ENCODE data around the gene GPSM3. TPM values are rescaled to one million over a fixed set of nuclear protein-coding genes. Genes with fewer than 3 reads are reported as not detected.
"Not testable (repeated sequence)": the region's sequence is repeated elsewhere in the genome, so short reads cannot be mapped to it uniquely, and the experiment has no call there.

Gene GPSM3
- total RNA-seq, 5 donors from 2014 or later (not counting 1 experiment from before 2014, with no cell fraction given), result 267 to 311 (median 274) TPM

- DNase-seq, result no peak
- CTCF ChIA-PET, result no interaction called here
These were observed 1.9 kb upstream of the GPSM3 start for GRCh38 chr6:32194388-32194787.

DNA sequence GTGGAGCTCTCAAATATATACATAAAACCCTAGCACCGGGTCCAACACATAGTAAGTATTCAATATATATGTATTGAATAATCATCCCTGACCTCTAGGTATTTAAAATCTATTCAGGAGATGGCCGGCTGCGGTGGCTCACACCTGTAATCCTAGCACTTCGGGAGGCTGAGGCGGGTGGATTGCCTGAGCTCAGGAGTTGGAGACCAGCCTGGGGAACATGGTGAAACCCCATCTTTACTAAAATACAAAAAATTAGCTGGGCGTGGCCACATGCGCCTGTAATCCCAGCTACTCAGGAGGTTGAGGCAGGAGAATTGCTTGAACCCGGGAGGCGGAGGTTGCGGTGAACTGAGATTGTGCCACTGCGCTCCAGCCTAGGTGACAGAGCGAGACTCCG lies 653 bp upstream of the GPSM3 start:
- Histone ChIP-seq H3K4me3 (ENCODE audit: control insufficient read depth in 1 of 2, extremely low read depth in 1 of 2, low read length in 1 of 2) (peak overlapping the region; percentile 95 to 97), H3K27ac (ENCODE audit: low read length) (peak overlapping the region; percentile 93), H3K36me3 (ENCODE audit: control insufficient read depth in 2 of 2, extremely low read depth in 1 of 2, insufficient read depth in 1 of 2, low read length in 1 of 2) (peaks cover 0 to 14% of the 10 kb centered on the region in 2 donors), H3K4me1 (ENCODE audit: control insufficient read depth in 1 of 2, extremely low read depth in 1 of 2, insufficient read depth in 2 of 2, low read length in 2 of 2) (peaks cover 32 to 67% of the 10 kb centered on the region in 2 experiments)
- not testable (repeated sequence) for DNase-seq; H3K9me3 Mint-ChIP-seq; H3K9me3 ChIP-seq; H3K27me3 ChIP-seq (replicated peaks in 1 of 2; ENCODE audit: control insufficient read depth in 2 of 2, extremely low read depth in 1 of 2, insufficient read depth in 2 of 2, low read length in 1 of 2); H3K27me3 Mint-ChIP-seq; ATAC-seq (replicated peaks in 1 of 4)
- 40% methylated on average over 1 of the region's 13 CpGs for WGBS (ENCODE audit: insufficient coverage)
- POLR2A ChIA-PET, result interaction anchor here (0.6 to 1.4 kb wide), 3 partner anchors 10 to 16 kb away, joined by 3 to 5 read pairs (median 3); no protein-coding TSS in a partner anchor
- H3K4me1 Mint-ChIP-seq, result peaks cover 39 to 51% (median 50%) of the 10 kb centered on the region in 3 donors
- peak overlapping the region; percentile 96 to 97 (median 97) for H3K4me3 Mint-ChIP-seq
- peak overlapping the region; percentile 99 for H3K27ac Mint-ChIP-seq
- CTCF ChIA-PET, result interaction anchor here in 1 of 2 donors (0.8 to 1.3 kb wide), 2 partner anchors 16 to 779 kb away, joined by 3 to 4 read pairs; no protein-coding TSS in a partner anchor
- H3K36me3 Mint-ChIP-seq, result peaks cover 23% of the 10 kb centered on the region

More at GRCh38 chr6:32194388-32194787, 1.9 kb upstream of the GPSM3 start:
- peak overlapping the region; percentile 96 to 97 (median 97) for H3K4me3 Mint-ChIP-seq
- Histone ChIP-seq H3K27me3 (replicated peaks in 1 of 2; ENCODE audit: control insufficient read depth in 2 of 2, extremely low read depth in 1 of 2, insufficient read depth in 2 of 2, low read length in 1 of 2) (peaks cover 0 to 3% of the 10 kb centered on the region in 2 experiments), H3K4me3 (ENCODE audit: control insufficient read depth in 1 of 2, extremely low read depth in 1 of 2, low read length in 1 of 2) (peak overlapping the region in 1 of 2 donors; percentile 91), H3K36me3 (ENCODE audit: control insufficient read depth in 2 of 2, extremely low read depth in 1 of 2, insufficient read depth in 1 of 2, low read length in 1 of 2) (peaks cover 0 to 8% of the 10 kb centered on the region in 2 donors), H3K9me3 (no peaks in the 10 kb centered on the region), H3K4me1 (ENCODE audit: control insufficient read depth in 1 of 2, extremely low read depth in 1 of 2, insufficient read depth in 2 of 2, low read length in 2 of 2) (peaks cover 24 to 54% of the 10 kb centered on the region in 2 experiments), H3K27ac (ENCODE audit: low read length) (peak overlapping the region; percentile 93)
- peaks cover 14% of the 10 kb centered on the region for H3K36me3 Mint-ChIP-seq
- ATAC-seq (replicated peaks in 1 of 4), result no peak
- POLR2A ChIA-PET, result interaction anchor here in 1 of 2 donors (1.5 kb wide), 1 partner anchor 223 kb away, joined by 5 read pairs; the partner anchor contains the start of gene DXO
- H3K27ac Mint-ChIP-seq, result peak overlapping the region; percentile 99
- no peaks in the 10 kb centered on the region for H3K9me3 Mint-ChIP-seq
- peaks cover 27 to 39% (median 38%) of the 10 kb centered on the region in 3 donors for H3K4me1 Mint-ChIP-seq
- no peaks in the 10 kb centered on the region for H3K27me3 Mint-ChIP-seq
- 100% methylated on average over 4 of the region's 4 CpGs for WGBS (ENCODE audit: insufficient coverage)

- Histone ChIP-seq H3K36me3 (ENCODE audit: control insufficient read depth in 2 of 2, extremely low read depth in 1 of 2, insufficient read depth in 1 of 2, low read length in 1 of 2) (peaks cover 0 to 24% of the 10 kb centered on the region in 2 donors), H3K4me3 (ENCODE audit: control insufficient read depth in 1 of 2, extremely low read depth in 1 of 2, low read length in 1 of 2) (peak overlapping the region; percentile 95 to 97), H3K27ac (ENCODE audit: low read length) (peak overlapping the region; percentile 93), H3K27me3 (replicated peaks in 1 of 2; ENCODE audit: control insufficient read depth in 2 of 2, extremely low read depth in 1 of 2, insufficient read depth in 2 of 2, low read length in 1 of 2) (no peaks in the 10 kb centered on the region), H3K9me3 (no peaks in the 10 kb centered on the region), H3K4me1 (ENCODE audit: control insufficient read depth in 1 of 2, extremely low read depth in 1 of 2, insufficient read depth in 2 of 2, low read length in 2 of 2) (peaks cover 38 to 74% of the 10 kb centered on the region in 2 experiments)
- DNase-seq (peak in 2 of 35 experiments; percentile 11 to 56), ATAC-seq (replicated peaks in 1 of 4) (no peak)
- no peaks in the 10 kb centered on the region for H3K9me3 Mint-ChIP-seq
- peak overlapping the region; percentile 96 to 97 (median 97) for H3K4me3 Mint-ChIP-seq
- H3K36me3 Mint-ChIP-seq, result peaks cover 30% of the 10 kb centered on the region
- no peaks in the 10 kb centered on the region for H3K27me3 Mint-ChIP-seq
- ChIA-PET POLR2A (interaction anchor here in 1 of 2 donors (0.5 to 1.4 kb wide), 2 partner anchors 14 to 791 kb away, joined by 3 to 7 read pairs; no protein-coding TSS in a partner anchor), CTCF (interaction anchor here in 1 of 2 donors (0.8 to 1.3 kb wide), 2 partner anchors 15 to 780 kb away, joined by 3 to 4 read pairs; no protein-coding TSS in a partner anchor)
- WGBS (ENCODE audit: insufficient coverage), result 8% methylated on average over 10 of the region's 15 CpGs
- H3K4me1 Mint-ChIP-seq, result peaks cover 49 to 61% (median 59%) of the 10 kb centered on the region in 3 donors
- peak overlapping the region; percentile 99 for H3K27ac Mint-ChIP-seq
These were observed 491 bp downstream of the GPSM3 start for GRCh38 chr6:32191696-32192607.

DNA sequence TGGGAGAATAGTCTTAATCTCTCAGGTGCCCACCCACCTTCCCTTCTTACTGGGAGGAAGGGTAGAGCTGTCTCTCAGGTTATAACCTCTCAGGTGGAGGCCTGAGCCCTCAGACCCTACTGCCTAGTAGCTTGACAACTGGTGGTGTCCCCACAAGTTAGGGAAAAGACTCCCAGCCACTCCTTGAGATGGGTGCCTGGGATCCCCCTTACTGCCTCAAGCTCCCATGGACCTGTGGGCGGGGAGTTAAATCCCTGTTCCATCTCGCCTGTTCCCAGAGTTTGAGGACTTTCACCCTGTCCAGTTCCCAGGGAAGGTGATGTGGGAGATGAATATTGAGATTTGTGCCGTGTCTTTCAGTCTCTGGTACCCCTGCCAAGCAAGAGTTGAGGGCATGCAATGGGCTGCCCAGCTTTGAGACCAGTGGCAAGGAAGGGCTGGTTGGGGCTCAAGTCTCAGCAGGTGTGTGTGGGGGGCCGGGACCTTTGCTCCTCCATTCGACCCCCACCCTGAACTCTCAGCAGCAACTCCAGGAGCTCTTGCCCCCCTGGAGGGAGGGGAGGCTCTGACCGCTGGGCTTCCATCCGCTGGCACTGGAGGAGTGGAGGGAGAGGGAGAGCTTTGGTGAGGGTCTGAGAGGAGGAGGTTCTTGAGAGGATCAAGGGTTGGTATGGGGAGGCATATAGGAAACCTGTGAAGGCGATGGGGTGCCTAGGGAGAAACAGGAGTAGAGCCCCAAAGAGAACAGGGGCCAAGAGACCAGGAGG lies 1.3 kb downstream of the GPSM3 start:
- Histone ChIP-seq H3K36me3 (ENCODE audit: control insufficient read depth in 2 of 2, extremely low read depth in 1 of 2, insufficient read depth in 1 of 2, low read length in 1 of 2) (peaks cover 0 to 33% of the 10 kb centered on the region in 2 donors), H3K27me3 (replicated peaks in 1 of 2; ENCODE audit: control insufficient read depth in 2 of 2, extremely low read depth in 1 of 2, insufficient read depth in 2 of 2, low read length in 1 of 2) (no peaks in the 10 kb centered on the region), H3K4me1 (ENCODE audit: control insufficient read depth in 1 of 2, extremely low read depth in 1 of 2, insufficient read depth in 2 of 2, low read length in 2 of 2) (peaks cover 33 to 74% of the 10 kb centered on the region in 2 experiments), H3K27ac (ENCODE audit: low read length) (peak overlapping the region; percentile 93), H3K4me3 (ENCODE audit: control insufficient read depth in 1 of 2, extremely low read depth in 1 of 2, low read length in 1 of 2) (peak overlapping the region; percentile 95 to 97), H3K9me3 (no peaks in the 10 kb centered on the region)
- DNase-seq, result peak in 1 of 35 experiments; percentile 26
- no peaks in the 10 kb centered on the region for H3K27me3 Mint-ChIP-seq
- H3K9me3 Mint-ChIP-seq, result no peaks in the 10 kb centered on the region
- 22% methylated on average over 5 of the region's 8 CpGs for WGBS (ENCODE audit: insufficient coverage)
- no peak for ATAC-seq (replicated peaks in 1 of 4)
- H3K4me1 Mint-ChIP-seq, result peaks cover 54 to 66% (median 64%) of the 10 kb centered on the region in 3 donors
- H3K4me3 Mint-ChIP-seq, result peak overlapping the region; percentile 96 to 97 (median 97)
- POLR2A ChIA-PET, result interaction anchor here in 1 of 2 donors (0.6 kb wide), 1 partner anchor 687 kb away, joined by 5 read pairs; no protein-coding TSS in a partner anchor
- peaks cover 39% of the 10 kb centered on the region for H3K36me3 Mint-ChIP-seq
- H3K27ac Mint-ChIP-seq, result peak overlapping the region; percentile 99
- CTCF ChIA-PET, result no interaction called here

DNA sequence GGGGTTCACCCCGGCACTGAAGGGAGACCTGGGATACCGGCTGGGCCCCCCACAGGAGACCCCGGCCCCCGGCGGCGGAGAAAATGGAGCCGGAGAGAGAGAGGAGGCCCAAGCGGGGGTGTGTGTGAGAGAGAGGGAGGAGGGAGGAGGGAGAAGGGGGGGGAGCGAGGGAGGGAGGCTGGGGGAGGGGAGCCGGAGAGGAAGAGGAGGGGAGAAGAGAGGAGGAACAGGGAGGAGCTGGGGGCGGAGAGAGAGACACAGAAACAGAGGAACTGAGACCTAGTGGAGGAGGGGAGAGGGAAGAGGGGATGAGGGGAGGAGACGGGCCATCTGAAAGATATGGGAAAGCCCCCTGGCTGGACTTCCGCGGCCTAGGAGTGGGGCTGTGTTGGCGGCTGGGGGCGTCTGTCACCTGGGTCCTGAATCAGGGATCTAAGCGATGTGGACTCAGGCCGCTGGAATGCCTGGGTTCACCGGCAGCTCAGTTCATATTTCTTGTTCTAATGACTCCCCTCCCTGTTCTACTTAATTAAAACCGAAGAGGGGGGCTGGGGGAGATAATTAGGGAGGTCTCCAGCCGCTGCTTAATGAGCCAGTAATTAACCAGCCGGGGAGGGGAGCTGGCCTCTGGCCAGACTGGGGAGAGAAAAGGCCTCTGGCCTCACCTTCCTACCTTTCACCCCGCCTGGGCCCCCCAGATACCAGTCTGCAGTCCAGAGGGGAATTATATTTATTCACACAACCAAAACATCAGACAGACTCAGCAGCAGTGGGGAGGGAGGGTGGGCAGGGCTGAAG lies 2.2 kb downstream of the GPSM3 start, which contains the start of gene PBX2:
Gene PBX2, minus strand, starts transcription at position 149 of the 798 bp plus-strand sequence. CDS start 287 bp downstream, outside the sequence.
- WGBS (ENCODE audit: insufficient coverage), result 0% methylated on average over 5 of the region's 23 CpGs
- ChIA-PET POLR2A (interaction anchor here (0.5 to 0.9 kb wide), 3 partner anchors 59 to 1119 kb away, joined by 3 to 5 read pairs (median 3); no protein-coding TSS in a partner anchor), CTCF (no interaction called here)
- no peaks in the 10 kb centered on the region for H3K27me3 ChIP-seq (replicated peaks in 1 of 2; ENCODE audit: control insufficient read depth in 2 of 2, extremely low read depth in 1 of 2, insufficient read depth in 2 of 2, low read length in 1 of 2)
- H3K27ac Mint-ChIP-seq, result peak within 1 kb of the TSS; percentile 99
- peaks cover 33 to 76% of the 10 kb centered on the region in 2 experiments for H3K4me1 ChIP-seq (ENCODE audit: control insufficient read depth in 1 of 2, extremely low read depth in 1 of 2, insufficient read depth in 2 of 2, low read length in 2 of 2)
- H3K4me3 Mint-ChIP-seq, result peak within 1 kb of the TSS; percentile 96 to 97 (median 97)
- H3K27me3 Mint-ChIP-seq, result no peaks in the 10 kb centered on the region
- peaks cover 0 to 36% of the 10 kb centered on the region in 2 donors for H3K36me3 ChIP-seq (ENCODE audit: control insufficient read depth in 2 of 2, extremely low read depth in 1 of 2, insufficient read depth in 1 of 2, low read length in 1 of 2)
- ATAC-seq (replicated peaks in 1 of 4) (peak; percentile 59 to 69 (median 64)), DNase-seq (peak; percentile 61 to 86 (median 73))
- peak within 1 kb of the TSS; percentile 93 for H3K27ac ChIP-seq (ENCODE audit: low read length)
- H3K9me3 Mint-ChIP-seq, result no peaks in the 10 kb centered on the region
- H3K36me3 Mint-ChIP-seq, result peaks cover 46% of the 10 kb centered on the region
- H3K4me1 Mint-ChIP-seq, result peaks cover 58 to 70% (median 70%) of the 10 kb centered on the region in 3 donors
- peak within 1 kb of the TSS; percentile 95 to 97 for H3K4me3 ChIP-seq (ENCODE audit: control insufficient read depth in 1 of 2, extremely low read depth in 1 of 2, low read length in 1 of 2)
- no peaks in the 10 kb centered on the region for H3K9me3 ChIP-seq
